ENCODE data around the gene OVOL2. TPM values are rescaled to one million over a fixed set of nuclear protein-coding genes. Genes with fewer than 3 reads are reported as not detected.
A peak's percentile ranks its signal among the peaks of the same experiment; 100 is the strongest.

The OVOL2 gene
- total RNA-seq, 2 donors from 2014 or later, result 3.6 to 15.8 TPM

- 15 to 19% methylated on average over 16 of the region's 16 CpGs for WGBS, 2 donors
- H3K27ac ChIP-seq, result no peak overlapping the region
- DNase-seq (peak; percentile 22 to 61 (median 56)), ATAC-seq (peak; percentile 73)
- no peaks in the 10 kb centered on the region for H3K36me3 ChIP-seq (replicated peaks in 1 of 2; ENCODE audit: insufficient read depth in 1 of 2, low read depth in 2 of 2)
- H3K4me1 ChIP-seq, result peaks cover 3% of the 10 kb centered on the region
- no peak overlapping the region for H3K4me3 ChIP-seq
- no peaks in the 10 kb centered on the region for H3K9me3 ChIP-seq
- no peaks in the 10 kb centered on the region for H3K27me3 ChIP-seq
- TF ChIP-seq POLR2A (IDR thresholded peaks at IDR 0.05), result no peak
- TF ChIP-seq, protein P1, sequence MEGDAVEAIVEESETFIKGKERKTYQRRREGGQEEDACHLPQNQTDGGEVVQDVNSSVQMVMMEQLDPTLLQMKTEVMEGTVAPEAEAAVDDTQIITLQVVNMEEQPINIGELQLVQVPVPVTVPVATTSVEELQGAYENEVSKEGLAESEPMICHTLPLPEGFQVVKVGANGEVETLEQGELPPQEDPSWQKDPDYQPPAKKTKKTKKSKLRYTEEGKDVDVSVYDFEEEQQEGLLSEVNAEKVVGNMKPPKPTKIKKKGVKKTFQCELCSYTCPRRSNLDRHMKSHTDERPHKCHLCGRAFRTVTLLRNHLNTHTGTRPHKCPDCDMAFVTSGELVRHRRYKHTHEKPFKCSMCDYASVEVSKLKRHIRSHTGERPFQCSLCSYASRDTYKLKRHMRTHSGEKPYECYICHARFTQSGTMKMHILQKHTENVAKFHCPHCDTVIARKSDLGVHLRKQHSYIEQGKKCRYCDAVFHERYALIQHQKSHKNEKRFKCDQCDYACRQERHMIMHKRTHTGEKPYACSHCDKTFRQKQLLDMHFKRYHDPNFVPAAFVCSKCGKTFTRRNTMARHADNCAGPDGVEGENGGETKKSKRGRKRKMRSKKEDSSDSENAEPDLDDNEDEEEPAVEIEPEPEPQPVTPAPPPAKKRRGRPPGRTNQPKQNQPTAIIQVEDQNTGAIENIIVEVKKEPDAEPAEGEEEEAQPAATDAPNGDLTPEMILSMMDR (IDR thresholded peaks at IDR 0.05), result peak; percentile 91 to 100 (median 96)
- intact Hi-C loops (cut with DNase I), result loop anchor here (10.0 kb wide), 1 partner anchor 491 kb away; no protein-coding TSS in a partner anchor
Observed at GRCh38 chr20:17995967-17996819, 61.5 kb downstream of the OVOL2 start.

DNA sequence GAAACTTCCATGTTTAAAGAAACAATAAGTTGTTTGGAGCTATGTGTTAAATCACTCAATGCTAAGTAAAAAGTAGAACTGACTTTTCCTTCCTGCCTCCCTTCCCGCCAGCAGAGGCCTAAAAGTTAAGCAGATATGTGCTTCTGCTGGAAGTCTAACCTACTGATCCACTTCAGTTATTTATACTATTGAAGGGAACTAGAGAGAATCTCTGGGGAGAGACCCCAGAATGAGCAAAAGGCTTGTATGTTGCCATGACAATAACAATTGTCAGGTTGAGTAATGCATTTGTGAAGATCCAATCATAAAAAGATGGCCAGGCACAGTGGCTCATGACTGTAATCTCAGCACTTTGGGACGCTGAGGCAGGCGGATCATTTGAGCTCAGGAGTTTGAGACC lies 64.2 kb downstream of the OVOL2 start:
- Histone ChIP-seq H3K36me3 (replicated peaks in 1 of 2; ENCODE audit: insufficient read depth in 1 of 2, low read depth in 2 of 2) (peaks cover 0 to 3% of the 10 kb centered on the region in 2 donors), H3K9me3 (no peaks in the 10 kb centered on the region), H3K27ac (peak overlapping the region in 1 of 4 donors; percentile 21), H3K4me3 (no peak overlapping the region), H3K27me3 (no peaks in the 10 kb centered on the region), H3K4me1 (peaks cover 3% of the 10 kb centered on the region)
- no peak for ATAC-seq
- 93 to 100% methylated on average over 3 of the region's 3 CpGs for WGBS, 2 donors
- TF ChIP-seq, protein P1 (IDR thresholded peaks at IDR 0.05), result no peak
- no peak for TF ChIP-seq POLR2A (IDR thresholded peaks at IDR 0.05)
- no peak for DNase-seq
- intact Hi-C loops (cut with DNase I), result loop anchor here (10.0 kb wide), 1 partner anchor 489 kb away; no protein-coding TSS in a partner anchor

DNA sequence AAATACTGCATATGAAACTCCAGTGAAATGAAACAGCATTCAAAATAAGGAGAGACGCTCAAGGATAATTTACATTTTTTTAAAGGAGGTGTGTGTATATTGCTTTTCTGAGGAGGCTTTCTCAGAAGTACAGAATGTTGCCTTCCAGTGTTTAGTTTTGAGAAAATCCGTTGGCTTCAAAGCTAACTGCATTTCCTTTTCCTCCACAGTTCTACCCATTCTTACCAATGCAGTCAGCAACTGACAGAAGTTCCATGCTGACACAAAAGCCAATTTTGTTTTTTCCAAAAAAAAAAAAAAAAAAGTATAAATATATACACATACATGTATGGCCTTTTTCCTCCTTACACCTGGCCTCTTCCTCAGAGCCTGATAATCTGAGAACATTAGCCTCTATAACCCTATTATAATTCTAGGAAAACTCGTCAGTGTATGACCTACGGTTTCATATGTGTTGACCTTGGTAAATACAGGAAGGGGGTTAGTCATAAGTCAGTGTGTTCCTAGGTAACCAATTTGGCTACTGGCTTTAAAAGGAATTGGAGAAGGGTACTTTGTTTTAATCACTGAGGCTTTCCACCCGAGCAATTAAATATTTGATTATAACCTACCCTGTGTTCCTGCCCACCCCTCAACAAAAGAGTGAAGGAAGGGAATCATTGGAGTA lies 64.7 kb downstream of the OVOL2 start:
- Histone ChIP-seq H3K4me1 (peaks cover 3% of the 10 kb centered on the region), H3K36me3 (replicated peaks in 1 of 2; ENCODE audit: insufficient read depth in 1 of 2, low read depth in 2 of 2) (peaks cover 0 to 3% of the 10 kb centered on the region in 2 donors), H3K9me3 (no peaks in the 10 kb centered on the region), H3K27me3 (no peaks in the 10 kb centered on the region), H3K4me3 (no peak overlapping the region), H3K27ac (peak overlapping the region in 1 of 4 donors; percentile 21)
- TF ChIP-seq, protein P1 (IDR thresholded peaks at IDR 0.05), result no peak
- TF ChIP-seq POLR2A (IDR thresholded peaks at IDR 0.05), result no peak
- ATAC-seq (peak; percentile 69), DNase-seq (no peak)
- intact Hi-C loops (cut with DNase I), result loop anchor here (10.0 kb wide), 1 partner anchor 488 kb away; no protein-coding TSS in a partner anchor
- 58 to 60% methylated on average over 5 of the region's 5 CpGs for WGBS, 2 donors

DNA sequence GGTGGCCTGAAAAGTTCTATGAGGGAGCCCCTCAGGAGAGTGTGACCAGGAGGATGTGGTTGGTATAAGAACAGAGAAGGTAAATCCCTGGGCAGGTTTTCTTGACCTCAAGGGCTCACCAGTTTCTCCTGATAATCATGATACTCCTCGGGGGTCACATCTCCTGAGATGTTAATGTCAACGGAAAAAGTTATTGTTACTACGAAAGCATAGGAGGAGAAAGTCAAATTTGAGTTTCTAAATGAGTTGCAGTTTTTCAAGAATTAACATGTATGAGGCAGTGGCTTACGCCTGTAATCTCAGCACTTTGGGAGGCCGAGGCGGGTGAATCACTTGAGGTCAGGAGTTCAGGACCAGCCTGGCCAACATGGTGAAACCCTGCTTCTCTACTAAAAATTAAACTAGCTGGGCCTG lies 65.5 kb downstream of the OVOL2 start:
- WGBS, 2 donors, result 76 to 83% methylated on average over 6 of the region's 6 CpGs
- TF ChIP-seq, protein P1 (IDR thresholded peaks at IDR 0.05), result no peak
- TF ChIP-seq POLR2A (IDR thresholded peaks at IDR 0.05), result no peak
- ATAC-seq (no peak), DNase-seq (no peak)
- intact Hi-C loops (cut with DNase I), result loop anchor here (10.0 kb wide), 1 partner anchor 487 kb away; no protein-coding TSS in a partner anchor
- H3K9me3 ChIP-seq, result no peaks in the 10 kb centered on the region
- no peaks in the 10 kb centered on the region for H3K27me3 ChIP-seq
- H3K36me3 ChIP-seq (replicated peaks in 1 of 2; ENCODE audit: insufficient read depth in 1 of 2, low read depth in 2 of 2), result peaks cover 0 to 3% of the 10 kb centered on the region in 2 donors
- peaks cover 3% of the 10 kb centered on the region for H3K4me1 ChIP-seq
- no peak overlapping the region for H3K27ac ChIP-seq
- H3K4me3 ChIP-seq, result no peak overlapping the region
